ENCODE results near the gene RAB11FIP2.

DNA sequence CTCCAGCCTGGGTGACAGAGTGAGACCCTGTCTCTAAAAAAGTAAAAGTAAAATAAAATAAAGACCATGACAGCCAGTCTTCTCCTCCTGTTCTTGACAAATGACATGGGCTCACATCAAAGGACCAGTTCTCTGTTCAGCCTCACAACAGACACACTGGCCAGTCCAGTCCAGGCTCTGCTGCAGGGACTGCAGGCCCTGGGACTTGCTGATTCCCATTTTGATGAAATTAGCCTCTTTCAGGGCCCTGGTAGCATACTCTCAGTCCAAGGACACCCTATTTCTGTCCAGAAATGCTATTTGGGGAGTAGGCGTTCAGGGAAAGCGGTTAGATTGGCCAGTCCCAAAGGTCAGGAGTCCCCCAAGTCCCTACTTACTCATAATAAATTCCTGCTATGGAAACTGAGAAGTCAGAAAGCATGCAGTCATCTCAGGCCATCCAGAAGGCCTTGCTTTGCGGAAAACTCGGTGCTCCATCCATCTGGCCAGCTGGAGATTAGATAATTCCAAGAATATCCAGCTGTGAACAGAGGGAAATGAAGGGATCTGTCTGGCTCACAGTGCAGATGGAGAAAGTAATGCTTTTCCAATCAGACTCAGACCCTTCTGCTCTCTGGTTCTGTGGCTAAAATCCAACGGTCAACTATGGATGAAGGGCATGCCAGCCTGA, 74.4 kb downstream of the RAB11FIP2 start:
- no peak for TF ChIP-seq EZH2 (IDR thresholded peaks at IDR 0.05; ENCODE audit: borderline replicate concordance, low read length)
- TF ChIP-seq, protein P1, sequence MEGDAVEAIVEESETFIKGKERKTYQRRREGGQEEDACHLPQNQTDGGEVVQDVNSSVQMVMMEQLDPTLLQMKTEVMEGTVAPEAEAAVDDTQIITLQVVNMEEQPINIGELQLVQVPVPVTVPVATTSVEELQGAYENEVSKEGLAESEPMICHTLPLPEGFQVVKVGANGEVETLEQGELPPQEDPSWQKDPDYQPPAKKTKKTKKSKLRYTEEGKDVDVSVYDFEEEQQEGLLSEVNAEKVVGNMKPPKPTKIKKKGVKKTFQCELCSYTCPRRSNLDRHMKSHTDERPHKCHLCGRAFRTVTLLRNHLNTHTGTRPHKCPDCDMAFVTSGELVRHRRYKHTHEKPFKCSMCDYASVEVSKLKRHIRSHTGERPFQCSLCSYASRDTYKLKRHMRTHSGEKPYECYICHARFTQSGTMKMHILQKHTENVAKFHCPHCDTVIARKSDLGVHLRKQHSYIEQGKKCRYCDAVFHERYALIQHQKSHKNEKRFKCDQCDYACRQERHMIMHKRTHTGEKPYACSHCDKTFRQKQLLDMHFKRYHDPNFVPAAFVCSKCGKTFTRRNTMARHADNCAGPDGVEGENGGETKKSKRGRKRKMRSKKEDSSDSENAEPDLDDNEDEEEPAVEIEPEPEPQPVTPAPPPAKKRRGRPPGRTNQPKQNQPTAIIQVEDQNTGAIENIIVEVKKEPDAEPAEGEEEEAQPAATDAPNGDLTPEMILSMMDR (IDR thresholded peaks at IDR 0.05; ENCODE audit: low read length) = no peak

All from OCI-LY1 (cell line).